CD4-positive, alpha-beta T cell treated with Interleukin-17A for 1 hour (primary cell): Measurements from ENCODE around the gene POLD3.

Experiments used
- DNase-seq: peaks from one replicate; pipeline ENCODE4 v3.0.0-alpha.2; 2020

Gene POLD3, protein sequence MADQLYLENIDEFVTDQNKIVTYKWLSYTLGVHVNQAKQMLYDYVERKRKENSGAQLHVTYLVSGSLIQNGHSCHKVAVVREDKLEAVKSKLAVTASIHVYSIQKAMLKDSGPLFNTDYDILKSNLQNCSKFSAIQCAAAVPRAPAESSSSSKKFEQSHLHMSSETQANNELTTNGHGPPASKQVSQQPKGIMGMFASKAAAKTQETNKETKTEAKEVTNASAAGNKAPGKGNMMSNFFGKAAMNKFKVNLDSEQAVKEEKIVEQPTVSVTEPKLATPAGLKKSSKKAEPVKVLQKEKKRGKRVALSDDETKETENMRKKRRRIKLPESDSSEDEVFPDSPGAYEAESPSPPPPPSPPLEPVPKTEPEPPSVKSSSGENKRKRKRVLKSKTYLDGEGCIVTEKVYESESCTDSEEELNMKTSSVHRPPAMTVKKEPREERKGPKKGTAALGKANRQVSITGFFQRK

DNA sequence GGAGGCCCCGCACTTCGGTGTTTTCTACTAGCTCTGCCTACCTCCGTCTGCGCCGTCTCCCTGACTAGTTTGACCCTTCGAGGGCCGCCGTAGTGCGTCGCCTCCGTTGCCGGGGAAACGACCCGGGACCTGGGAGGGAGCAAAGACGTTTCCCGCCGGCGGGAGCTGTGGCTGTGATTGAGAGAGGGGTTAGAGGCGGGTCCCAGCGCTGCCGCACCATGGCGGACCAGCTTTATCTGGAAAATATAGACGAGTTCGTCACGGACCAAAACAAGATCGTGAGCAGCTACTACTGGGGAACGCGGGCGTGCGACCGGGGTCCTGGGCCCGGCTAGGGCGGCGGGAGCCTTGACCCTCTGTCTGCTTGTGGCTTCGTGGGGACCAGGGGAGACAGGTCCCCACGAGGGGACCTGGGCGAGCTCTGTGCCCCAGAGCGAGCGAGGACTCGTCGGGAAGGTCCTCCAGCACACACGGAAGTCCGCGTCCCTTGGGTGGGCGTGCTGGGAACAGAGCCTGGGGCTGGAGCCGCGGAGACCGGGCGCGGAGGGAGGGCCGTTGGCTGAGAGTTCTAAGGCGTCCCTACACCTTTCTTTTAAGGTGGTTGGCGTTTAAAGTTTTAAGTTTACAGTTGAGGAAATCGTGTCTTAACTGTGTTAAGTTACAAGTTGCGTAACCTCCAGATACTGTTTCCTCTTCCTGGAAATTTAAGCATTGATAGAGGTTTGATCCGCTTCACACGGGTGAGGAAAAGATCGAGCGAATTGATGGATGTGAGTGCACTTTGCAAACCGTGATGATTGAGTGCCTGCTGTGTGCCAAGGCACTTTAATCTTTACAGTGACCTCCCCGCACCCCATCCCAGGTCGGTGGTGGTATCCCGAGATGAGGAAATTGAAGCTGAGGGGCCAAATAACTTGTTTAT lies at the start of gene POLD3:
Gene POLD3 (plus strand): TSS at position 142 of the 922 bp plus-strand sequence. CDS start 77 bp downstream, at position 219.
- DNase-seq: peak; percentile 96

DNA sequence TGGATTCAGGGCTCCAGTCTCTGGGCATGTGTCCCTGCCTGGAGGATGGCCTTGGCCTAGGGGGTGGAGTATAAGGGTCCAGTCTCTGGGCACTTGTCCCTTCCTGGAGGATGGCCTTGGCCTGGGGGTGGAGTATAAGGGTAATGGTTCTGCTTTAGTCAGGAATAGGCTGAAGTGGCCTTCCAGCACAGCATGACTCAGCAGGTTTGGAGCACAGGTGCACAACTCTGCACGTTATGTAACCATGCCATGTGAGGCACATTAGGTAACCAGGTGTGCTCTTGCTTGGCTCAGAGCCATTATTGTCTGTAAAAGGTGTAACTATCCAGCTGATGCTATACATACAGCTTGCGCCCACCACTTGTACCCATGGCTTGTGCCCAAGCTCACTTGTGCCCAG lies 48.4 kb upstream of the POLD3 start:
- no peak for DNase-seq

DNA sequence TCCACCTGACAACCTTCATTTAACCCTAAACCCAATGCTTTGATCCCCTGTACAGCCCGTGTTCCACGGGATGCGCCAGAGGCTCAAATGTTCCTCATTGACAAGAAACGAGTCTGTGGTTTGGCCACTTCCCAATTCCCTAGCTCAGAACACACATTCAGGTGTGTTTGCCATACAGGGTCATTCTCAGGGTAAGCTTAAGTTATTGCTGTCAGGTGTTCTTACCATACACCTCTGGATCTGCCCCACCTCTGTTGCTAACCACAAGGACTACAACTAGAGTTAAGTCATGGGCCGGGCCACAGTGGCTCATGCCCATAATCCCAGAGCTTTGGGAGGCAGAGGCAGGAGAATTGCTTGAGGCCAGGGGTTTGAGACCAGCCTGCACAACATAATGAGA lies 45.6 kb upstream of the POLD3 start:
- no peak for DNase-seq

DNA sequence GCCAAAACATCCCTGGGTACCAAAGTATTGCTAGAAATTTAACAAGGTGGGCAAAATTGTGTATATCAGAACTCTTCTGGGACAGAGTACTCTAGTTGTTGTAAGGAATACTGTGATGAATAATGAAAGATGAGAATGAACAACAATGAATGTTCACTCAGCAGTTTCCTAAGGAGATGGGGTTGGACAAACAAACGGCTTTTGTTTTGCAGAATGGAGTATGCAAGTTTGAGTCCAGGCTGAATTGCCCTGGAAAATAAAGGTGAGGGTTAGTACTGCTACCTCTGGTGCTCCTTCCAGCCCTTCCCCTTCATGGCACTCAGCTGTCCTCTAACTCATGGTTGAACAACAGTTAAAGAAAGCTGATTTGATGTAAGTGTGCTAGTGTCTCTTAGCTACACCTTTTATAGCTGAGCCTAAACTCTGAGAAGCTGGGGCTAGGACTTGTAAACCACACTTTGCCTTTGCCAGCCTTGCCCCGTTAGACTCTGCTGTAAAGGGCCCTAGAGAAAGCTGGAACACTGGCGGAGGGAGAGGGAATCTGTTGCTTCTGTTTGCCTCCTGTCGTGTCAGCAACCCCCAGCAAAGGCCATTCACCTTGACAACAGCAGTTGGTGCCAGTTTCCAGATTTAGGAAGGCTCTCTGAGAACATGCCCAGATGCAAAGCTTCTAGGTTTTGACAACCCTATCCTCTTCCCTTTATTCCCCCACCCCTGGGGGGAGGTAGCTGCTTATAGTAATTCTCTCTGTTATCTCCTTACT lies 41.2 kb upstream of the POLD3 start:
- DNase-seq: no peak

DNA sequence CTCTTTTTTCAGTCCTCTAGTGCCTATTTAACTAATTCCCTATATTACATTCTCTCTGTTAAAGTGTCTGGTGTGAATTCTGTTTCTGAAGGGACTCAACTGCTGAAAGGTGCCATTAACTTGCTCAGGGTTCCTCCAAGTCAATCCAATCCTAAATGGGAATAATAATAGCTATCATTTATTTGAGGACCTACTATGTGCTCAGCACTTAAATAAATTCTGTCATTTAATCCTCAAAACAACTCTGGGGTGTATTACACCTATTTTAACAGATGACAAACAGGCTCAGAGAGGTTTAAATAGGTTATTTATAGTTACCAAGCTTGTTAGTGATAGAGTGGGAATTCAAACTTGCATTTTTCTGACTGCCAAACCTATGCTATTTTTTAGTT lies 40.6 kb upstream of the POLD3 start:
- DNase-seq: no peak

DNA sequence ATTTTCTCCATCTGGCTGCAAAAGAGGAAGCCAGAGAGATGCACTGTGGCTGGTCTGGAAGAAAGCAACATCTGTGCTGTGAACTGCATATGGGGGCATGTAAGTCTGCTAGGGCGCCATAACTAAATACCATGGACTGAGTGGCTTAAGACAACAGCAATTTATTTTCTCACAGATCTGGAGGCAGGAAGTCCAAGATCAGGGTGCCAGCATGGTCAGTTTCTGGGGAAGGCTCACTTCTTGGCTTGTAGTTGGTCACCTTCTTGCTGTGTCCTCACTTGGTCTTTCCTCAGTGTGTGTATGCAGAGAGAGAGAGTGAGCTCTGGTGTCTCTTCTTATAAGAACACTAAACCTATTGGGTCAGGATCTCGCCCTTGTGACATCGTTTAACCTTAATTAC lies 34.9 kb upstream of the POLD3 start:
- DNase-seq: no peak

DNA sequence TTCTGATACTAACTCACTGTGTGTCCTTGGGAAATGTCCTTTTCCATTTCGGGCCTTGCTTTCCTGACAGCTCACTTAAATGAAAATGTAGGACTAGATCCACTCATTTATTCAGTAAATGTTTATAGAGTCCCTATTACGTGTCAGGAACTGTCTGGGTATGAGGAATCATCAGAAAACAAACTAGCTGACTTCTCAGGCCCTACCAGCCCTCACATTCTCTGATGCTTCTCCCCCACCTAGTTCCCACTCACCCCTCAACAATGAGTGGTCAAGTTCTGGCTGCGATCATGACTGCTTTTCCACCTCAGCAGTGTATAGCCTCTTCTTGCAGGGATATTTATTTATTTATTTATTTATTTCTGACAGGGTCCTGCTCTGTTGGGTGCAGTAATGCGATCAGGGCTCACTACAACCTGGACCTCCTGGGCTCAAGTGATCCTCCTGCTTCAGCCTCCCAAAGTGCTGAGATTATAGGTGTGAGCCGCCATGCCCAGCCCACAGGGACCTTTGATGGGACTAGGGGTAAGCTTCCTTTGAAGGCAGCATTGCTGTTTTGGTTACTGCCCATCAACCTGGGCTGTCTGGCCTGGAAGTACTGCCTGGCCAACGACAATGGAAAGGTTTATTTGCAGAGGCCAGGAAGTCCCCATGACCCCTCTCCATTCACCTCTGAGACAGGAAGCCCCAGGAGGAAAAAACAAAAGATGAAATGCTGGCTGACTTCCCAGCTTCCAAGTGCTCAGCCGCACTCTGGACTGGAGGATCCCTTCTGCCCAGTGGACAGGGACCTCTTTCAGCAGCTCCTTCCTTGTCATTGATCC lies 33.1 kb upstream of the POLD3 start:
- DNase-seq: no peak

DNA sequence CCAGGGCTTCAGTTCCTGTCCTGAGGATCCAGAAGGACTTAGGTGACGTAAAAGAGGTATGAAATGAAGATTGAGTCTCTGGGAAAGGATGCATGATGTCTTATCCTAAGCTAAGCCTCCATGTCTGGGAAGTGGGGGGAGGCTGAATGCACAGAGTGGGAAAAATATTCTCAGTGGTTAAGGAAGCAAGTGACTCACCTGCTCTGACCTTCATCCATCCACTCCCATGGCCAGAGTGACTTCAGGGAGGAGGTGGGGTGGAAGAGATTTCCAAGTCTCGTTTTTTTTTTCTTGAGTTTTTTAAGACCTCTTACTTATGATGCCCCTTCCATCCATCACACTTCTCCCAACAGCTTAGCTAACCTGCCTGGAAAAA lies 32.5 kb upstream of the POLD3 start:
- DNase-seq: no peak

DNA sequence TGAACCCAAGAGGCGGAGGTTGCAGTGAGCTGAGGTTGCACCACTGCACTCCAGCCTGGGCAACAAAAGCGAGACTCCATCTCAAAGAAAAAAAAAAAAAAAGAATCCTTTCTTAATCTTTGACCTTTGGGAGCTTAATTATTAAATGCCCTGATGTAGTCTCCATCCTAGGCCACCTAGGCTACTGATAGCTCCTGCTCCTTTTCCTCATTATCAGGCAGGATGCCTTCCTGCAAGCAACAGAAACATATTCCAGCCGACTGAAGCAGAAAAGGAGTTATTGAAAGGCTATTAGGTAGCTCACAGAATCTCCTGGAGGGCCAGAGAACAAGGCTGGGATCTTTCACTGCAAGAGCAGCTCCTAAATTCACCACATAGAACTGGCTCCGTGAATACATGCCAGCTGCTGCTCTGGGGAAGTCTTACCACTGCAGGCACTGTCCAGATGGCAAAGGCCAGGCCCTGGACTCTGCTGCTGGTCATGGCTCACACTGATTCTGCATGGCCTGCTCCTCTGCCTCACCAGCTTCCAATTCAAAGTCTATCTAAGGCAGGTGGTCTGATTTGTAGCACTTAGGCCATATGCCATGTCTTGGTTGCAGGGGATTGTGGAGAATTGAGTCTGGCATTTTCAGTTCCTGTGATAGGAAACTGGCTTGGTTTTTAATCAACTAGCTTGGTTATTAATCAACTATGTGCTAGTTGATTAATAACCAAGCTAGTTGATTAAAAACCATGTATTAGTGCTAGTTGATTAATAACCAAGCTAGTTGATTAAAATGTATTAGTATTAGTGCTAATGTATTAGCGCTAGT lies 26.0 kb upstream of the POLD3 start:
- DNase-seq: no peak

DNA sequence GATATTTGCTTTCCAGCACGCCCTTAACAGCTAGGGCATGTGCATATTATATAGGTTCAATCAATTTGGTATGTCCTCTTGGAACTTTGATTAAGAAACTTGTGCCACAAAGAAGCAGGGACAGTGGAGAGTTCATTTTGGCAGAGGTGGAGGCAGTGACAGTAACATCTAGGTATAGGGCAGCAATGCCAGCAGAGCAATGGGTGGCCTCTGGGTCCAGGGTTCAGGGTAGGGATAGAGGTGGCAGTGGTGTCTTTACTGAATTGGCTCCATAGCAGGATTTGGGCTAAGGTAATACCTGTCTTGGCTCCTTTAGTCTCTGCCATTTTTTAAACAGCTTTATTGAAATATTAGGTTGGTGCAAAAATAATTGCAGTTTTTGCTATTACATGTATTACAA lies 24.4 kb upstream of the POLD3 start:
- DNase-seq: no peak

DNA sequence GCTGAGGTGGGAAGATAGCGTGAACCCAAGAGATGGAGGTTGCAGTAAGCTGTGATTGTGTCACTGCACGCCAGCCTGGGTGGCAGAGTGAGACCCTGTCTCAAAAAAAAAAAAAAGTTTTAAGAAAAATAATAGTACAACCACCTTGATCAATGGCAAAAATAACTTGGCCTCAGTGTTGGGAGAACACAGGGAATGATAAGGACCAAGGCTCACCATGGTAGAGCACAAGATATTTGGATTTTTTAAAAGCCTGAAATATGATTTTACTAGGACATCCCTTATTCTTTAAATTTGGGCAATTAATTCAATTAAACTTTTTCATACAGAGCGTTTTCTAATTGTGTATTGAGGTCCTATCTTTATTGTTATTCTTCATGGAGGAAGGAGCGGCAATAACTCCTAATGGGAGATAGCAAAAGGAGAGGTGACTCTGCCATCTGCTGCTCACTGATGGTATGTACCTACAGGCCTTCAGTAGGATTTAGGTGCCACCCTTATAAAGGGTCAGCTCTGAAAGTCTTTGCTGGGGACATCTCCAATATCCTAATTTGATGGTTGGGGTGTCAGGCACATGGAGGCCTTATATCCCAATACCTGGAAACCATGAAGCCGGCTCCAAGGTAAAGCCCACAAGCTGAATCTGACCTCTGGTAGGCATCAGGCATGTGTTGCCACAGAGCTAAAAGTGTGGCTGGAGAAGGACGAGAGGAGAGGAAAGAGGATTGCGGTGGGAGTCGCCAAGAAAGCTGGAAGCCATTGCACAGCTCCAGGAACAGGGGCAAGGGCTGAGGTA lies 21.9 kb upstream of the POLD3 start:
- peak; percentile 29 for DNase-seq

DNA sequence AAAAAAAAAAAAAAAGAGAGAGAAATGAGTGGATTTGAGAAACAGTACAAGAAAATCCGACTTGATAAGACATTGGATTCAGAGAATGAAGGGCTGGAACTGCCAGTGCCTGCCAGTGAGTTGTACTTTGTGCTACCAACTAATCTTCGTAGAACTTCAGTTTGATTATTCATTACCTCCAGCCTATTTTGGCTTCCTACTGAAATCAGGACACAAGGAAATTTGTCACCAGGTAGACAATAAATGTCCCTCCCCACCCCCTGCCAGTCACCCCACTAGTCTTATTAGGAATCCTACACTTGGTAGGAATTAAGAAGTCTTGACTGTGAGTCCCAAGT lies 21.4 kb upstream of the POLD3 start:
- DNase-seq: no peak

DNA sequence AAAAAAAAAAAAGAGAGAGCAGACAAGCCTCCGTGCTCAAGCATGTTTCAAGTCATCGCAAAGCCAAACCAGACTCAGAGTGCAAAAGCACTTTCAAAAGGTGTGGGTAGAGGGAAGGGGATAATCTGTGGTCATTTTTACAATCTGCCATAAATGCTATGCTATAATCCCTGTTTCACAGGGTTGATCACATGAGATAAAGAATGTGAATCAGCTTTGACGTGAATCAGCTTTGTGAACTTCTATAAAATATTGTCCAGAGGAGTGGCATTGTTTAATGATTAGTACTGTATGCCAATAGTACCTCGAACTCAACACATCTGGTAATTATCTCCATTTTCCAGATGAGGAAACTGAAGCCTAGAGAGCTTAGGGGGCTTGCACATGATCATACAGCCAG lies 20.0 kb upstream of the POLD3 start:
- DNase-seq: no peak

DNA sequence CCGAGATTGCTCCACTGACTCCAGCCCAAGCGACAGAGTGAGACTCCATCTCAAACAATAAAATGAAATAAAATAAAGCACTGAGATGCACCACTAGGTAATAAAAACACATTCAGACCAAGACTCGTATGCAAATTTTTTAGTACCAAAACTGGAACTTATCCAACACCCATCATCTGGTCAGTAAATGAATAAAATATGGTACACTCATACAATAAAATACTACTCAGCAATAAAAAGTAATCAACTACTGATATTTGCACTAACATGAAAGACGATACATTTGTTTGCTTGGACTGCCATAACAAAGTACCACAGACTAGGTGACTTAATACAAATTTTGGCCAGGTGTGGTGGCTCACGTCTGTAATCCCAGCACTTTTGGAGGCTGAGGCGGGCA lies 17.8 kb upstream of the POLD3 start:
- no peak for DNase-seq

DNA sequence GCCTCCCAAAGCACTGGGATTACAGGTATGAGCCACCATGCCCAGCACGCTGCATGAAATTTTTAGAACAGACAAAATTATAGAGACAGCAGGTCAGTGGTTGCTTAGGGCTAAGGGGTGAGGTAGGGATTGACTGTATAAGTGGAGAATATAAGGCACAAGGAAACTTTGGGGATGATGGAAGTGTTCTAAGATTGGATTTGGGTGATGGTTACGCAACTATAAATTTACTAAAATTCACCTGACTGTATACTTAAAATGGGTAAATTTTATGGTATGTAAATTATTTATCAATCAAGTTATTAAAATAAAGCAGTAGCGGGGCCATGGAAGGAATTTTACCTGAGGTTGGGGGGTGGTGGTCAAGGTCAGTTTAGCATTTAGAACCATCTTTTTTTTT lies 16.4 kb upstream of the POLD3 start:
- no peak for DNase-seq

DNA sequence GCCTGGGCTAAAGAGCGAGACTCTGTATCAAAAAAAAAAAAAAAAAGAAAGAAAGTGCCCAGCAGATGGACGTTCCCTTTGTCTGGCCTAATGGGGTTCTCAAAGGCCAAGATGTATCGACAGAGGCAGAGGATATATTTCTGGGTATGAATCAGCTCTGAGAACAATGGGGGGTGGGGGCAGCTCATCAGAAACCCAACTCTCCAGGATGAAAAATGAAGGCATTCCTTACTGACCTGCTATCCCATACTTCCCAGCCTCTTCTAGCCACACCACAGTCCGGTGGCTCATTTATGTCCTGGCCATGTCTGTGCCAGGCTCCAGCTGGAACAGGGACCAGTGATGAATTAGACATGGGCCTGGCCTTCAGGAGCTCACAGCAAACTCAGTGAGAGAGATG lies 15.2 kb upstream of the POLD3 start:
- DNase-seq: no peak

DNA sequence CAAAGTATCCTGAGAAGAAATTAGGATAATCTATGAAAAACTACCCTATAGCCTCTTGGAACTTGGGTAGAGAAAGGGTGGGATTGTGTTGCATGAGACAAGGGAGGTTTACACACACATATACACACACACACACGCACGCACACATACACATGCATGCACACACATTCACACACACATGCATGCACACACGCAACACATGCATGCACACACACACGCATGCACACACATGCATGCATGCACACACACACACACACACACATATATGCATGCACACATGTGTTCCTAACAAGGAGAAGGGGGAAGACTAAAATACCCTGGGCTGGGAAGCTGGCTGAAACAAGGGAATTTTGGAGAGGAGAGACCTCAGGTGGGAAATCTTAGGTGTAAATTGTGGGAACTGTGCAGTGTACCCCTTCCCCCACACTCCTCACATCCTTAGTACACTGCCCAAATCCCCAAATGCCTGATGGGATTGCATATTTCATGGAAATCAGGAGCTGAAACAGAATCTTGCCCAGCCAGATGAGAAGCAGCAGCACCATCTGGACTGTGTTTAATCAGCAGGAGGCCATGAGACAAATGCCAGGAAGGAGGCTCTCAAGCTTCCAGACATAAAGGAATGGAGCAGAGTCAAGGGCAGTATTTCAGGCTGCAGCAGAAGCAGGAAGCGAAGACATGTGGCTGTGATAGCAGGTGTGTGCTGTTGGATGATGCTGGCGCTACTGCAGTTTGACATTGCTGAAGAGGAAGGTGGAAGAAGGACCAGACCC lies 14.6 kb upstream of the POLD3 start:
- DNase-seq: no peak

DNA sequence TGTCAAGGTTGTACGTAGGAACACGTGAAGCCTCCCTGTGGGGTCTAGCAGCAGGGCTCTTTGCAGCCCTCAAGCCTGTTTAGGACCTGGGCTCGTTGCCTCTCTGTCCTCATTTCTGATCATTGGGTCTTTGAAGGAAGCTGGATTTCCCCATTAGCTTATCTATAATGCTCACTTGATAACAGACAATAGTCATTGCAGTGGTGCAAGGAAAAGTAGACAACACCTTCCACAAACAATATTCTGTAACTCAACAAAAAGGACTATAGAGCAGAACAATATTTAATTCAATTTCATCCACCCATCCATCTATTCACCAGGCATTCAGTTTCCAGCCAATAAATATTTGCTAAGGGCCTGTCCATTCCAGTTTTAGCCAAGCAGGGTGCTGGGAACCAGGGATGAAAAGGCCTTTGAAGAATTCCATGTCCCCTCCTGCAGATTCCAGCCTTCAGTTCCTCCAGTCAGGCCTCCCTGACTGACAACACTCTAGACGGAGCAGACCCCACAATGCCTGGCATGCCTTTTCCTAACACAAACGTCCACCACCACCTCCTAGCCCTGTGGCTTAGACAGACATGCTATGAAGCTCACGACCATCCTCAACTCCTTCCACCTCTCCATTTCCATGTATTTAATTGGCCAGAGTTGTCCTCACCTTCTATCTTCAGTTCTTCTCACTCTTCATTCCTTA lies 12.7 kb upstream of the POLD3 start:
- DNase-seq: no peak

DNA sequence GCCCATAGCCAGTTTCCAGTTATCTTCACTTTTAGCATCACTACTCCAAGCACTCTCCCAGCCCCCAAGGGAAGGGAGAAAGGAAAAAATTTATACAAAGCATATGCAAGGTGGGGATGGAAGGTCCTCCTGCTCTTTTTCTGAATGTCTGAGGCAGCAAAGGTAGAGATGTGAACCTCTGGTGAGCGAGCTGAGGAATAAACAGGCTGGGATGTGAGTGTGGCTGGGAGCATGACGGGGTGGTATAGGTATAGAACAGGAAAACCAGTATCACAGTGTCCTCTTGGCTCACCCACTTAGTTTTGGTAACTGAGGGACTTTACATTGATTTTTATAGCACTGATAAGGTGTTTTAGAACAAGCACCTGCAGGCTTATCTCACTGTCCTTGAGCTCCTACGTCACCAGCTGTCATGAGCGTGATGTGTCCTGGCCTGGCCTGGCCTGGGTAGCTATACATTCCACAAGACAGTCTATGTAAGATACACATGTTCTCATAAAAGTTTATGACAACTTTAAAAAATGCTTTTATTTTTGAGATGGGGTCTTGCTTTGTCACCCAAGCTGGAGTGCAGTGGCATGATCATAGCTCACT lies 10.3 kb upstream of the POLD3 start:
- no peak for DNase-seq
